ENCODE results near the gene PDLIM7. TPM values are rescaled to one million over a fixed set of nuclear protein-coding genes. Genes with fewer than 3 reads are reported as not detected.

The PDLIM7 gene
- total RNA-seq, 1 experiment from 2014 or later = 234 TPM

DNA sequence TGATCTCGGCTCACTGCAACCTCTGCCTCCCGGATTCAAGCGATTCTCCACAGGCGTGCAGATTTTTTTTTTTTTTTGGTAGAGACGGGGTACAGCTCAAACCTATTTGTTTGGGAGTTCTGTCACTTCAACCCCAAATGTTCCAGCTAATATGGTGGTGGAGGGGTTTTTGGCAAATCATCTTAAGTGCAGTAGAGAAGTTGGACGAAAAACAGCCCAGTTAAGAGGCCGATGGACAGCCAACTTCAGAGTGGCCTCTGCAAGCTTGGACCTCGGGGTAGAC is 51.5 kb downstream of the PDLIM7 start:
- DNase-seq (ENCODE audit: low read depth) = no peak

DNA sequence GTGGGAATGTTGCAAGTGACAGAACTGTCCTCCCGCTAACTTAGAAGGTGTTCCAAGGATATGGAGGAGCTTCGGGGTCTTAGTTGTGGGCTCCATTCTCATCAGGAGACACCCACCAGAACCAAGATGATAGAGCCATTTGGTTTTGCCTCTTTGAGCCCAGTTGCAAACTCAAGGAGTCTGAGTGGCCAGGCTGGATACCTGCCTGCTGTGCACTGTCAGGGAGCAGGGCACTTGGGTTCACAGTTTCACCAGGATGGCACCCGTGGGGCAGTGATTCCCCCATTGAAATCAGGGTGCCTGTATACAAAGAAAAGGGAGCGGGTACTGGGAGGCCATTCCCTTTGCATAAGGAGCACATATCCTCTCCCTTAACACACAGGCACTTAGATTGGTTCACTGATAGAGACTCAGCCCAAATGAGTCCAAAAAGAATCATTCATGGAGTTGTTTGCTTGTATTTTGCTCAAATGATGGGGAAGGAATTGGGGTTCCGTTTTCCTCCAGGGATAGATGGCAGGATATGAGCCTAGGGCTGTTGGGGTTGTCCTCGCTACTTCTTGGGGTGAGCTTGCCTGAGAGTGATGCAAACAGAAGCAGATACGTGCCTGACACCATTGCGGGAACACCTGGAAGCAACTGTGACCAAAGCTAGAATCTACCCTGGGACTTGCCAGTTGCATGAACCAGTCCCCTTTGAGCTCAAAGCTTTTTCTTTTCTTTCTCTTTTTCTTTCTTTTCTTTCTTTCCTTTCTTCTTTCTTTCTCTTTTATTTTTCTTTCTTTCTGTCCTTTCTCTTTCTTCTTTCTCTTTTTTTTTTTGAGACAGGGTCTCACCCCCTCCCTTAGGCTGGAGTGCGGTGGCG is 52.1 kb downstream of the PDLIM7 start:
- no peak for DNase-seq (ENCODE audit: low read depth)

DNA sequence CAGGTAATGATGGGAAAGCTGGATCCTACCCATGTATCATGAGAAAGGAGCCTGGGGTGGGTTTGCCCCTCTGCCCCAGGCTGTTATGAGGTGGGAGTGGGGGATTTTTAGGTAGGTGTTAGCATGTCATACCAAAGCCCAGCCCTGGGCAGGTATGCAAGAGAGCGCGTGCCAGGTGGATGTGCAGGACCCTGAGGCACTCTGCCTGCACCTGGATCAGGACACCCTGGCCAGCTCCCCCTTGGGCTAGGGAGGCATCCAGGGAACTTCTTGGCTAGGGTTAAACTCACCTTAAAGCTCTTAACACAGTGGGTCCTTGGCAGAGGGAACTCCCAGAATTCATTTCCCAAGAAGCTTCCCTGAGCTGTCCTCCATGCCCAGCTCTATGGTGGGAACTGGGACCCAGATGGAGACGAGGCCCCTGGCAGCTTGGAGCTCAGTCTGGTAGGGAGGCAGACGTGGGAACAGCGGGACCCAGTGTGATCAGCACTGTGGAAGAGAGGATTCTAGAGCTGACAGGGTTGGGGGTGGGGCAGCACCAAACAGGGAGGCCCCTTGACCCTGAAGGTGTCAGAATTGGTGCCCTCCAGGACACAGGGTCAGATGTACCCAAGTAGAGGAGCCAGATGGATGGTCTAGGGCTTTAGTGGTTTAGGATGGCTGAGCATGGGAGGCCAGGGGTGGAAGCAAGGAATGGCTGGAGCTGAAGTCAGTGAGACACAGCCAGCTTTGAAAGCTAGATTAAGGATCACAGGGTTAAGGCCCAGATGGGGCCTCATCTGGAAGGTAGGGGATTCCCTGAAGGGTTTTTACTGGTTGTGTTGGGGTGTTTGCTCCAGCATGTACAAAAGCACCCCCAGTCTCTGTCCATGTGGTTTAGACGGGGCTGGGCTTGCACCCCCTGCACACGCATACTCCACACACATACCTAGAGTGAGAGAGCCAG is 53.0 kb downstream of the PDLIM7 start:
- no peak for DNase-seq (ENCODE audit: low read depth)

DNA sequence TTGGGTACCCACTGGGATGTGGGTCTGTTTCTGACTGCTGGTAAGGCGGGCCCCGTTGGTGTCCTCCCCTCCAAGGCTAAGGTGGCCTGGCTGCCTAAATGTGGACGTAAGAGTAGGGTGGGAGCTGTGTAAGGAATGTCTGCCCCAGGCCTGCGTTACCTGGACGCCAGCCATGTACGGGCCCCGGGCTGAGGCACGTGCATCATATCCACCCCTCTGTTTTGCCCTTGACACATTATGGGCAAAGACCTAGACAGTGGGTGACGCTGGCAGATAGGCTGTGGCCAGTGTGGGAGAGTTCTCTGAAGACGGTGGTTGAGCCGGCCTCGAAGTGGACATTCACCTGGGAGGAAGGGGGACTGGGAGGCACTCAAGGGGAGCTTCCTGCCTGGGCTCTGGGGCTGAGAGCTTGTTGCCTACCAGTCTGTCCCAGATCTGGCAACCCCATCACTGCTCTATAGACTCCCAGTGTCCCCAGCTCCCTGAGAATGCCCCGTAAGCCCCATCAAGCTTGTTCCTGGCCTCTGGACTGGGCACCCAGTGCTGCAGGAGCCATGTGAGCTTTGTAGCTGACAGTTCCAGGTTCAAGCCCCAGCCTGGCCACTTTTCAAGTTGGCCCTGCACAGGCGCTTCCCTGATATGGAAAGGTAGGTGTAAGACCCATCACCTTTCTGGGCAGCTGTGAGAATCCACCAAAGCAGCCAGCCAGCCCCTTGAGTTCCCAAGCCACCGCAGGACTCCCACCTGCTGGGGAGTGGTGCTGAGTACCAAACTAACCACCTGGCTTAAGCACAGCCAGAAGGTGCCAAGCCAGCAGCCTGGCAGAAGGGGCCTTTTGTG is 54.0 kb downstream of the PDLIM7 start:
- DNase-seq (ENCODE audit: low read depth) = no peak

DNA sequence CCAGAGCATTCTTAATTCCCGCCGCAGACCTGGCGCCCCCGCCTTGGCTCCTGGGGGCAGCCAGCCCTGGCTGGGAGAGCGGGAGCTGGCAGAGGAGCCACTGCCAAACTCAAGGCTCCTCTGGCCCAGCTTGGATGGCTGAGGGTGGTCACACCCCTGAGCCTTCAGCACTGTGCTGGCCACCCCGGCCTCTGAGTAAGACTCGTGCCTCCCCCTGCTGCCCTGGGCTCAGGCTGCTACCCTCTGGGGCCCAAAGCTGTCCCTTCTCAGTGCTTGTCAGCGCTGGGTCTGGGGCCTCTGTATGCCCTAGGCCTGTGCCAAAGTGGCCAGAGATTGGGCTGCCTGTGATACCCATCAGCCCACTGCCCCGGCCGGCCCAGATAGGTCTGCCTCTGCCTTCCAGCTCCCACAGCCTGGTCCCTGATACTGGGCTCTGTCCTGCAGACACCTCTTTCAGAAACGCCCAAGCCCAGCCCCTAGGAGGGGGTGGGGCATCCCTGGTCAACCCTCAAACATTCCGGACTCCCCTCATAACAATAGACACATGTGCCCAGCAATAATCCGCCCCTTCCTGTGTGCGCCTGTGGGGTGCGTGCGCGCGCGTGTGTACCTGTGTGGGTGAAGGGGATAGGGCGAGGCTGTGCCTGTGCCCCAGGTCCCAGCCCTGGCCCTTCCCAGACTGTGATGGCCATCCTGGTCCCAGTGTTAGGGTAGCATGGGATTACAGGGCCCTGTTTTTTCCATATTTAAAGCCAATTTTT is 55.2 kb downstream of the PDLIM7 start:
- DNase-seq (ENCODE audit: low read depth) = no peak

DNA sequence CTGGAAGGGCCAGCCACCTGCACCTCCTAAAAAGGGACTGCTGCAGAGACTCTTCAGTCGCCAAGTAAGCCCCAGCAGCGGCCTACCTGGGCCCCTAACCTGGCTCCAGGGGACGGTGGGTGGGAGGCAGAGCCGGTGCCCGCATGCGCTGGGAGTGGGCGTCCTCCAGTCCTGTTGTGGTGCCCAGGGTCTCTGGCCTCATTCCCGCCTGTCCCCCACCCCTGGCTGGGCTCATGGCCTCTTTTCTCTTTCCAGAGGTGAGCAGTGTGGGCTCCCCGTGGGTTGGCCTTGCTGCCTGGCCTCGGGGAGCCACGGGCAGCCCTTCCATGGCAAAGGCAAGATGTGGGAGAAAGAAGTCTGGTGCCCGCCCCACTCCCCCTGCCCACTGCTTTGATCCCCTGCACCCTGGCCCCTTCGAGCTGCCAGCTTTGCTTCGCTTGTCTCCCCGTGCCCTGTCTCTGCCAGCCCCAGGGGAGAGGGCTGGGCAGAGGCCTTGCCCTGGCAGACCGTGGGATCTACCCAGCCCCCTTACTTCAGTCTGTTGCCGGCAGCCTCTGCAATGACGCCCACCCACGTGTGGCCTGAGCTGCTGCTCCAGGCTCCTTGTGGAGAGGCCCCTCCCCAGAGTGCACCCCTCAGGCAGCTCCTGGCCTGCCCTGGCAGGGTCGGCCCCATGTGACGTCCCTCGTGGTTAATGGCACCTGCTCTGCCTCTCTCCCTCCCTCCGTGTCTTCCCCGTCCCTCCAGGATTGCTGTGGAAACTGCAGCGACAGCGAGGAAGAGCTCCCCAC is 56.2 kb downstream of the PDLIM7 start:
- no peak for DNase-seq (ENCODE audit: low read depth)

DNA sequence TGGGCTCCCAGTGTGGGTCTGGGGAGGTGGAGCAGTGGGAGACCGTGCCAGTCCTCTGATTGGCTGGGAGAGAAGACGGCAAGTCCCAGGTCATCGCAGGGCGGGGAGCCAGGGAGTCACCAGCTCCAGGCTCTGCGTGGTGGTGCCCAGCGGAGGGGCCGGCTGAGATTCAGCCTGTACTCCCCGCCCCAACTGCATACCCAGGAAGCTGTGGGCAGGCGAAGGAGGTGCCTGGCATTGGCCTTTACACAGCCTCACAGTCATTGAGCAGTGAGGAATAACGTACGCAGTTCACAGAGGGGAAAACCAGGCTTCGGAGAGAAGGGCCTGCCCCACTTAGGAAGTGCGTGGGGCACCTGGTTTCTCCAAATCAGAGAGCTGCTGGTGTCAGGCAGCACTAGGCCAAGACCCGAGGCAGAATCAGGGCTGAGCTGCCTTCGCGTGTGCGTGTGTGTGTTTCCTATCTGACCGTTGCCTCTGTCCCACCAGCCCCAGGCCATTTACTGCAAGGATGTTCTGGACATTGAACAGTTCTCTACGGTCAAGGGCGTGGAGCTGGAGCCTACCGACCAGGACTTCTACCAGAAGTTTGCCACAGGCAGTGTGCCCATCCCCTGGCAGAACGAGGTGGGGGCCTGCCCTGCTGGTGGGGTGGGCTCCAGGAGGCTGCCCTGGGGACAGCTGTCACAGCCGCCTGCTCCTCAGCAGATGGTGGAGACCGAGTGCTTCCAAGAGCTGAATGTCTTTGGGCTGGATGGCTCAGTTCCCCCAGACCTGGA is 57.0 kb downstream of the PDLIM7 start:
- no peak for DNase-seq (ENCODE audit: low read depth)

DNA sequence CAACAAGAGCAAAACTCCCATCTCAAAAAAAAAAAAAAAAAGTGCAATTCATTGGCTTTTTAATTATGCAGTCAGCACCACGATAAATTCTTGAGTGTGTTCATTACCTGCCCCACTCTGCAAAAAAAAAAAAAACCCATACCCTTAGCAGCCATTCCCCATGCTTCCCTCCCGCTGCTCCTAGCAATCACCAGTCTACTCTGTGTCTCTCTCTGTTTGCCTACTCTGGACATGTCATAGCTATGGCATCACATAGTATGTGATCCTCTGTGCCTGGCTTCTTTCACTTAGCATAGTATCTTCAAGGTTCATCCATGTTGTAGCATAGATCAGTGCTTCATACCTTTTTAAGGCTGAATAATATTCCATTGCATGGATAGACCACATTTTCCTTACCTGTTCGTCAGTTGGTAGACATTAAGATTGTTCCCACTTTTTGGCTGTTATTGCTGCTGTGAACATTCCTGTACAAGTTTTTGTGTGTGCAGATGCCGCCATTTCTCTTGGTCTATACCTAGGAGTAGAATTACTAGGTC is 57.8 kb downstream of the PDLIM7 start:
- DNase-seq (ENCODE audit: low read depth) = no peak

DNA sequence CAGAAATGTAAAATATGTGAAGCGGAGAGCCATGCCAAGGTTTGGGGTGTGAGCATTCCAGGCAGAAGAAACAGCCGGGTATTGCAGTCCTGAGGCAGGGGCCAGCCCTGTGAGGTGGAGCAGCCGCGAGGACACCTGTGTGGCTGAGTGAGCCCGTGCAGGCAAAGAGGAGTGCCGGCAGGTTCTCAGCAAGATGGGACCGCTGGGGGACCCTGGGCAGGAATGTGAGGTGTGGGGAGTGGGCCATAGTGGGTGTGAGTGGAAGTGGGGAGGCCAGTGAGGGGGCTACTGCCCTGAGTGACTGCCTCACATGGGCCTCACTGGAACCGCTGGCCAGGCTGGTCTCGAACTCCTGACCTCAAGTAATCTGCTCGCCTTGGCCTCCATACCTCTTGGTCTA is 58.9 kb downstream of the PDLIM7 start:
- no peak for DNase-seq (ENCODE audit: low read depth)

DNA sequence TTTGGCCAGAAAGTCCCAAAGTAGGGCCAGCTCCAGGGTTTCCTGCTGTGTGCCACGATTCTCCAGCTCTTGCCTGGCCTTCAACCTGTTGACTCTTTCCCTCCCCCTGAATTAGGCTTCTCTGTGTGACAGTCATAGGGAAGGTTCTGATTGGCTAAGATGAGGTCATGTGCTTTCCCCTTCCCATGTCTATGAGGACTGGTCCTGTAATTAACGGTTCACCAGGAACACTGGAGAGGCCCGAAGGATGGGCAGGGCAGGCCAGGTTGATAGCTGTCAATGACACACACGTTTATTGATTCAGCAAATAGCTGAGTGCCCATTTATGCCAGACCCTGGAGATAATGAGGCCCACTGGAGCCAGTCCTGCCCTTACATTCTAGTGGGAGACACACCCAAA is 59.8 kb downstream of the PDLIM7 start:
- no peak for DNase-seq (ENCODE audit: low read depth)

DNA sequence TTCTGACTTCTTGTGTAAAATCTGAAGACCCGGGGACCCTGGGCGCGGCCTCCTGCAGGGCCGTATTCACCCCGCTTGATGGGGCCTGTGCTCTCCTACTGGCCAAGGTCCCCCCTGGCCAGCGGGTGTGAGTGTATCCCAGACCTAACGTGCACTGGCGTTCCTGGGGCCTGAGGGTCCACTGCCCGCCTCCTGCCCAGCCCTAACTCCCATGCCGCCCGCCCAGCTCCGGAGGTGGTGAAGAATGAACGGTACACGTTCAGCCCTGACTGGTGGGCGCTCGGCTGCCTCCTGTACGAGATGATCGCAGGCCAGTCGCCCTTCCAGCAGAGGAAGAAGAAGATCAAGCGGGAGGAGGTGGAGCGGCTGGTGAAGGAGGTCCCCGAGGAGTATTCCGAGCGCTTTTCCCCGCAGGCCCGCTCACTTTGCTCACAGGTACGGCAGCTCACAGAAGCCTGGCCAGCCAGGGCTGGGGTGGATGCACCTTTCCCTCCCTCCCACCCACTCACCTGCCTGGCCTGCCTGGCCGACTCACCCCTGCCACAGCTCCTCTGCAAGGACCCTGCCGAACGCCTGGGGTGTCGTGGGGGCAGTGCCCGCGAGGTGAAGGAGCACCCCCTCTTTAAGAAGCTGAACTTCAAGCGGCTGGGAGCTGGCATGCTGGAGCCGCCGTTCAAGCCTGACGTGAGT is 61.4 kb downstream of the PDLIM7 start:
- DNase-seq (ENCODE audit: low read depth) = no peak

DNA sequence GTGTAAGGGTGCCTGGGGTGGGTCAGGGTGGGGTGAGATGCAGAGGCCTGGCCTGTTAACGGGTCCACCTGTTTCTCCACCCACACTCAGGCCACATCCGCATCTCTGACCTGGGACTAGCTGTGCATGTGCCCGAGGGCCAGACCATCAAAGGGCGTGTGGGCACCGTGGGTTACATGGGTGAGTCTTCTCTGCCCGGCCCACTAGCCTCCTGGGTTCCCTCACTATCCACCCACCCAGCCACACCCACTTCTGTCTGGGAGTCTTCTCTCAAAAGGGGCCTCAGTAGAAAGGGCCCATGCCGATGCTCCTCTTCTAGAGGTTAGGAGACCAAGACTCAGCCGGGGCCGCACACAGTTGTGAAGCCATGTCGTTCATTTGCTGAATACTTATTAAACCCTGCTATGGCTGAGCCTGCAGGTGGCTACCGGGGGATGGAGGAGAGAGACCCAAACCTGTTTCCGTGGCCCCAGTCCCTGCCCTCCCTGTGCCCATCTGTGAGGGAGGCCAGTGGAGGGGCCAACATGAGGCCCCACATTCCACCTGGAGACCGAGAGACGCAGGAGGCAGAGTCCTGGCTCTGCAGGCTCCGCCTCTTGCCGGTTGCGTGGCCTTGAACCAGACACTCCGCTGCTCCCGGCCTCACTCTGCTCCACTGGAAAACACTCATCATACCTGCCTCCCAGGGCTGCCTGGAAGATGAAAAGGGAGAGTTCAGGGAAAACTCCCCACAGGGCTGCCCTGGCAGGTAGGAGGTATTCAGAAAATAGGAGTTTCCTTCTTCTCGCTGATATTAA is 62.3 kb downstream of the PDLIM7 start:
- DNase-seq (ENCODE audit: low read depth) = no peak

DNA sequence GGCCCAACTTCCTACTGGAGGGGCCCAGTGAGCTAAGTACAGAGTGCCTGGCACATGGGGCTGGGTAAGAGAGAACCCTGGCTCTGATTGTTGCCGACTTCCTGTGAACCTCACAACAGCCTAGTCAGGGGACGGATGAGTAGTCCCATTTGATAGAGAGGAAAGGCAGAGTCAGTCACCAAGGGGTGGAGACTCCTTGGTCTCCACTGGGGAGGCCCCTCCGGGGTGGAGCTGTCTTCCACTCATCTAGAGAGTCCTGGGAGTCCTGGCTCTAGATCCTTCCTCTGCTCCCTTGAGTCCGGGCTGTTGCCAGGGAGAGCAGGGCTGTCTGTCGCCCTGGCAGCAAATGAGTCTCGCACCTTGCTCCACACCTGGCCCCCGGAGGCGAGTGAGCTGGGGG is 63.0 kb downstream of the PDLIM7 start:
- no peak for DNase-seq (ENCODE audit: low read depth)

DNA sequence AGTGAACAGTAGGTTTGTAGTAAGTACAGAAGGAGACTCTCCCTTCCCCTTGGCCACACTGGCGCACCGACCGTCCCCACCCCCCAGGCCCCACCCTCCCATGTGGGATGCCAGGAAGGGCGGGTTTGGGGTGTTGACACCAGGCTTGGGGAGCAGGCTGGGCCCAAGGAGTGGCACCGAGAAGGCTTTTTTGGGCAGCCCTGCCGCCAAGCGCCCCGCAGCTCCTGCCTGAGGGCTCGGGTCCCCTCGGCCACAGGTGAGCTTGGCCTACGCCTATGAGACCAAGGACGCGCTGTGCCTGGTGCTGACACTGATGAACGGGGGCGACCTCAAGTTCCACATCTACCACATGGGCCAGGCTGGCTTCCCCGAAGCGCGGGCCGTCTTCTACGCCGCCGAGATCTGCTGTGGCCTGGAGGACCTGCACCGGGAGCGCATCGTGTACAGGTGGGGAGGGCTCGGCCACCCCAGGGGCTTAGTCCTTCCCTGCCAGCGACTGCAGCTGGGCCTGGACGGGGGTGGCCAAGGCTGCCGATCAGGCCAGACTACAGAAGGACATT is 63.7 kb downstream of the PDLIM7 start:
- no peak for DNase-seq (ENCODE audit: low read depth)
